Tibial nerve (tissue), 4 donors: ENCODE results near the gene ZSCAN2. TPM values are rescaled to one million over a fixed set of nuclear protein-coding genes. Genes with fewer than 3 reads are reported as not detected.
A peak's percentile ranks its signal among the peaks of the same experiment; 100 is the strongest.

Experiments used
- DNase-seq, 2 donors: peaks; one replicate each; pipeline ENCODE4 v3.0.0-alpha.2; 2019; ENCODE audit warnings: low spot score in 2 of 2
- H3K27ac ChIP-seq, 4 donors: fragments of 200-600 bp; sonication (generic) in 3 of 4; one replicate each; pipeline ENCODE4 v1.5.1; 2017 to 2019; ENCODE audit warnings: mild to moderate bottlenecking in 1 of 4
- H3K27me3 ChIP-seq, 2 donors: fragments of 200-600 bp; sonication (generic) in 1 of 2; one replicate each; pipeline versions ENCODE4 v1.5.1 to v1.6.0; 2017 to 2019
- H3K36me3 ChIP-seq, 3 donors: fragments of 200-600 bp; sonication (generic); one replicate each; pipeline ENCODE4 v1.5.1; 2018 to 2019
- H3K4me1 ChIP-seq, 4 donors: fragments of 200-600 bp; sonication (generic) in 3 of 4; one replicate each; pipeline ENCODE4 v1.5.1; 2017 to 2019
- H3K4me3 ChIP-seq, 4 donors: fragments of 200-600 bp; sonication (generic) in 3 of 4; one replicate each; pipeline ENCODE4 v1.5.1; 2017 to 2019; ENCODE audit warnings: mild to moderate bottlenecking in 1 of 4, moderate library complexity in 1 of 4
- H3K9me3 ChIP-seq, 4 donors: fragments of 200-600 bp; sonication (generic) in 3 of 4; one replicate each; pipeline ENCODE4 v1.5.1; 2017 to 2019
- EP300 ChIP-seq, 2 donors: sonication (generic); formaldehyde crosslinking; IDR thresholded peaks; one replicate each; pipeline ENCODE4 v1.6.1; 2017; ENCODE audit warnings: antibody characterized with exemption in 2 of 2, mild to moderate bottlenecking in 1 of 2
- POLR2A ChIP-seq, 2 donors: fragments of 450-650 bp; IDR thresholded peaks; one replicate each; pipeline ENCODE4 v1.6.1; 2017; ENCODE audit warnings: antibody characterized with exemption in 2 of 2, mild to moderate bottlenecking in 2 of 2, moderate library complexity in 2 of 2
- WGBS, 2 donors: methylation state at CpG; one replicate each; pipeline ENCODE4 v1.1.5; 2018; 5-methylcytosine and 5-hydroxymethylcytosine counted together
- total RNA-seq, 4 donors: library from RNA; depleted of rRNA; stranded (reverse); fragments of >200 nt; gene quantifications; one replicate each; pipeline ENCODE4 v1.1.0, GENCODE V29; 2016
- TF ChIP-seq, protein P1 (sequence below), 5 experiments: fragments of 200-600 bp in 3 of 5; fragments of 450-650 bp in 2 of 5; sonication (generic) in 3 of 5; IDR thresholded peaks; one replicate each; pipeline ENCODE4 v1.5.1; 2016 to 2019; ENCODE audit warnings: antibody characterized with exemption in 5 of 5, mild to moderate bottlenecking in 3 of 5, moderate library complexity in 2 of 5

Gene ZSCAN2
- total RNA-seq, 4 donors from 2014 or later: 4.1 to 7.2 (median 5.2) TPM

DNA sequence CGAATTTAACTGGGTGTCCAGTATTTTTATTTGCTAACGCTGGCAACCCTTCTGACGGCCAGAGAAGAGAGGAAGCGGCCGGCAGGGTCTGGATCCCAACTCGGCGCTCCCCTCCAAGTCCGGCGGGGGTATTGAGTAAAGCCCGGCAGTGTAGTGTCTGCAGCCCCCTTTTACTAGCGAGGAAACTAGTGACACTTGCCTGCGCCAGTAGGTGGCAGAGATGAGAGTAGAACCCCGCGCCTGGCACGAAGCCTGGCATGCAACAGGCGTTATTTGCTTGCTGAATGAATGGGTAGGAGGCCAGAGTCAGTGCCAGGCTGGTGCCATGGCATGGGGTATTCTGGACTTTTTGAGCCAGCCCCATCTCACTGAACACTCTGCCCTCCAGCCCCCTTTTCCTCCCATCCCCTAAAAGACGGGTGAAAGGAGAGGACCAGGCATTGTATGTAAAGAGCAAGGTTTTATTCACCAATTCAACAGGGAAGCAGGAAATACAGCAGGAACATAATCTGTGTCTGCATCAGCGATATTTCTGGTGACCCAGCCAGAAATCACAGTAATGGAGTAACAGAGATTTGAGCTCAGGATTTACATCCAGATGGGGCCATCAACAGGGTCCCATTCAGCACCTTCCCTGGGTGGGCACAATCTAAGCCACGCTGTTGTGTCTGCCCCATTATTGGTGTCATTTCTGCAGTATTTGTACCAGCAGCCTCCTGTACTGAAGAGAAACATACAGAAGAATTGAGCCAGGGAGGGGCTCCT, 54.1 kb downstream of the ZSCAN2 start:
- H3K27ac ChIP-seq: peak overlapping the region; percentile 69 to 92 (median 82)
- no peaks in the 10 kb centered on the region for H3K27me3 ChIP-seq
- H3K4me1 ChIP-seq: peaks cover 0 to 64% (median 17%) of the 10 kb centered on the region in 4 donors
- WGBS, 2 donors: 5% methylated on average over 19 of the region's 19 CpGs
- peaks cover 0 to 27% (median 0%) of the 10 kb centered on the region in 3 donors for H3K36me3 ChIP-seq
- peak; percentile 58 to 71 for DNase-seq
- H3K4me3 ChIP-seq: peak overlapping the region; percentile 64 to 81 (median 77)
- H3K9me3 ChIP-seq: no peaks in the 10 kb centered on the region
- TF ChIP-seq EP300 (IDR thresholded peaks at IDR 0.05) (no peak), POLR2A (IDR thresholded peaks at IDR 0.05) (no peak)
- TF ChIP-seq, protein P1, sequence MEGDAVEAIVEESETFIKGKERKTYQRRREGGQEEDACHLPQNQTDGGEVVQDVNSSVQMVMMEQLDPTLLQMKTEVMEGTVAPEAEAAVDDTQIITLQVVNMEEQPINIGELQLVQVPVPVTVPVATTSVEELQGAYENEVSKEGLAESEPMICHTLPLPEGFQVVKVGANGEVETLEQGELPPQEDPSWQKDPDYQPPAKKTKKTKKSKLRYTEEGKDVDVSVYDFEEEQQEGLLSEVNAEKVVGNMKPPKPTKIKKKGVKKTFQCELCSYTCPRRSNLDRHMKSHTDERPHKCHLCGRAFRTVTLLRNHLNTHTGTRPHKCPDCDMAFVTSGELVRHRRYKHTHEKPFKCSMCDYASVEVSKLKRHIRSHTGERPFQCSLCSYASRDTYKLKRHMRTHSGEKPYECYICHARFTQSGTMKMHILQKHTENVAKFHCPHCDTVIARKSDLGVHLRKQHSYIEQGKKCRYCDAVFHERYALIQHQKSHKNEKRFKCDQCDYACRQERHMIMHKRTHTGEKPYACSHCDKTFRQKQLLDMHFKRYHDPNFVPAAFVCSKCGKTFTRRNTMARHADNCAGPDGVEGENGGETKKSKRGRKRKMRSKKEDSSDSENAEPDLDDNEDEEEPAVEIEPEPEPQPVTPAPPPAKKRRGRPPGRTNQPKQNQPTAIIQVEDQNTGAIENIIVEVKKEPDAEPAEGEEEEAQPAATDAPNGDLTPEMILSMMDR (IDR thresholded peaks at IDR 0.05): peak; percentile 65 to 72 (median 69)

DNA sequence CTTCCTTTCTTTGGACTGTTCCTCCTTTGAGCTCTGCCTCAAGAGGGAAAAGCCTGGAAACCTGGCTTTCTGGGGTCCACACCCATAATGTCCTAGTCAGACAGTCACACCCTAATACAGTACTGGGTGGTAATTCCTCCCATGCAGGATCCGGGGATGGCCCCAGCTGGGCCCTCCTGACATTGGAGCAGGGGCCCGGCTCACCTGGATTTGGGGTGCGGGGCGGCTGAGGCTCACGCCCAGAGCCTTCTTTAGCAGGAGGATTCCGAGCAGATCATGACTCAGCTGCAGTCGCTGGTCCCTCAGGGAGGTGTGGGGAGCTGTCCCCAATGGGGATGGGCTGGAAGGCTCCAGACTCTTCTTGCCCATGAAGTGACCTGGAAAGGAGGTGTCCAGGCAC, 56.2 kb downstream of the ZSCAN2 start:
- Histone ChIP-seq H3K9me3 (no peaks in the 10 kb centered on the region), H3K27ac (peak overlapping the region in 1 of 4 donors; percentile 77), H3K27me3 (no peaks in the 10 kb centered on the region), H3K4me1 (peaks cover 0 to 51% (median 17%) of the 10 kb centered on the region in 4 donors), H3K36me3 (peaks cover 0 to 8% (median 0%) of the 10 kb centered on the region in 3 donors), H3K4me3 (peak overlapping the region in 2 of 4 donors; percentile 54 to 63)
- 87 to 96% methylated on average over 4 to 7 of the region's 7 CpGs for WGBS, 2 donors
- DNase-seq: no peak
- TF ChIP-seq POLR2A (IDR thresholded peaks at IDR 0.05): no peak
- TF ChIP-seq, protein P1 (IDR thresholded peaks at IDR 0.05): no peak
- no peak for TF ChIP-seq EP300 (IDR thresholded peaks at IDR 0.05)

DNA sequence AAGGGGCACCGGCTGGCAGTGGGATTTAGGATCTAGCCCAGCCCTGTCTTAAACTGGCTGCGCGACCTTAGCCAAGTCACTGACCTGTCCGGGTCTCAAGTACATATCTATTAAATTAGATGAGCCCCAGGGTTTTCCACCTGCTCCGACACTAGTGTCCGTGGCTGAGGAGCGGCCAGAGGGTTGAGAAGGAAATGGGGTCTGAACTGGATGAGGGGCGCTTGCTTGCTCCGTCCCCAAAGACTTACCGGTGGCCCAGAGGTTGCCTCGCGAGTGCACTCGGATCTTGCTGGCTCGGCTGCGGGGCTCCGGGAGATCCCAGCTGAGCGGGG, 56.9 kb downstream of the ZSCAN2 start:
- DNase-seq: no peak
- Histone ChIP-seq H3K27ac (peak overlapping the region; percentile 75 to 93 (median 80)), H3K4me1 (peaks cover 0 to 44% (median 16%) of the 10 kb centered on the region in 4 donors), H3K9me3 (no peaks in the 10 kb centered on the region), H3K4me3 (peak overlapping the region; percentile 48 to 66 (median 58)), H3K27me3 (no peaks in the 10 kb centered on the region), H3K36me3 (peaks cover 0 to under 1% (median 0%) of the 10 kb centered on the region in 3 donors)
- TF ChIP-seq, protein P1 (IDR thresholded peaks at IDR 0.05): no peak
- TF ChIP-seq POLR2A (IDR thresholded peaks at IDR 0.05) (no peak), EP300 (IDR thresholded peaks at IDR 0.05) (no peak)
- 30 to 37% methylated on average over 8 to 10 of the region's 17 CpGs for WGBS, 2 donors

DNA sequence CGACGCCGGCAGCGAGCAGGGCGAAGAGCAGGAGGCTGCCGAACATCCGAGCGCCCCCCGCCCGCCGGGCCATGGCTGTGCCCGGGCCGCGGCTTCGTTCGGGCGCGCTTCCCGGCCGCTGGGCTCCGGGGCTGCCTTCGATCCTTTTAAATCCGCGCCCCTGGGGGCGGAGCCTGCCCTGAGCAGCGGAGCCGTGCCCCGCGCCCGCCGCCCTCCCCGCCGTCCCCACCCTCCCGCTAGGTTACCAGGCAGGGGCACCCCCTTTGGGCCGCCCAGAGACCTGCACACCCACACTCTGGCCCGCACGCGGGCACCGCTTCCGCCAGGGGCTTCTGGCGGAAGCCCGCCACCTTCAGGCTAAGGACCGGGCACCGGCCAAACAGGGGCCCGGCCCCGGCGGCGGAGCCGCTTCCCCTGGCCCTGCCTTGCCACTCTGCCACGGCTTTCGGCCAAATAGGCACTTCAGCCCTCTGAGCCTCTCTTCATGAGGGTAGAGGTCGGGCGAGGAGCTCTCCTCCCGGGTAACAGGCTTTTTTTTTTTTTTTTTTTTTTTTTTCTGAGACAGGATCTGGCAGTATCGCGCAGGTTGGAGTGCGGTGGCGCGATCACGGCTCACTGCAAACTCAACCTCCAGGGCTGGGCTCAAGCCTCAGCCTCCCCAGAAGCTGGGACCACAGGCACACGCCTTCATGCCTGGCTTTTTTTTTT, 57.4 kb downstream of the ZSCAN2 start, which contains the start of gene NMB:
TSS of gene NMB (minus strand) at position 120 of the 708 bp plus-strand sequence. CDS start at position 73, 47 bp downstream.
- Histone ChIP-seq H3K27ac (peak within 1 kb of the TSS; percentile 75 to 93 (median 80)), H3K36me3 (no peaks in the 10 kb centered on the region), H3K4me1 (peaks cover 0 to 38% (median 12%) of the 10 kb centered on the region in 4 donors), H3K4me3 (peak within 1 kb of the TSS; percentile 48 to 66 (median 58)), H3K27me3 (no peaks in the 10 kb centered on the region), H3K9me3 (no peaks in the 10 kb centered on the region)
- no peak for TF ChIP-seq POLR2A (IDR thresholded peaks at IDR 0.05)
- TF ChIP-seq EP300 (IDR thresholded peaks at IDR 0.05): no peak
- TF ChIP-seq, protein P1 (IDR thresholded peaks at IDR 0.05): peak; percentile 67 to 82 (median 75)
- peak; percentile 39 to 56 for DNase-seq
- 2% methylated on average over 22 to 51 of the region's 61 CpGs for WGBS, 2 donors
